HG03025 (cell line): ENCODE results near the gene TMC1.
"Not testable (repeated sequence)": the region's sequence is repeated elsewhere in the genome, so short reads cannot be mapped to it uniquely, and the experiment has no call there.

ENCODE experiments used
- ATAC-seq: cut with Tn5 transposase; IDR thresholded peaks from one replicate; pipeline ENCODE4 v1.9.1; 2021; ENCODE audit warnings: mild to moderate bottlenecking, moderate library complexity; ENCODE audit not compliant: unreplicated experiment, low FRiP score

The TMC1 gene

DNA sequence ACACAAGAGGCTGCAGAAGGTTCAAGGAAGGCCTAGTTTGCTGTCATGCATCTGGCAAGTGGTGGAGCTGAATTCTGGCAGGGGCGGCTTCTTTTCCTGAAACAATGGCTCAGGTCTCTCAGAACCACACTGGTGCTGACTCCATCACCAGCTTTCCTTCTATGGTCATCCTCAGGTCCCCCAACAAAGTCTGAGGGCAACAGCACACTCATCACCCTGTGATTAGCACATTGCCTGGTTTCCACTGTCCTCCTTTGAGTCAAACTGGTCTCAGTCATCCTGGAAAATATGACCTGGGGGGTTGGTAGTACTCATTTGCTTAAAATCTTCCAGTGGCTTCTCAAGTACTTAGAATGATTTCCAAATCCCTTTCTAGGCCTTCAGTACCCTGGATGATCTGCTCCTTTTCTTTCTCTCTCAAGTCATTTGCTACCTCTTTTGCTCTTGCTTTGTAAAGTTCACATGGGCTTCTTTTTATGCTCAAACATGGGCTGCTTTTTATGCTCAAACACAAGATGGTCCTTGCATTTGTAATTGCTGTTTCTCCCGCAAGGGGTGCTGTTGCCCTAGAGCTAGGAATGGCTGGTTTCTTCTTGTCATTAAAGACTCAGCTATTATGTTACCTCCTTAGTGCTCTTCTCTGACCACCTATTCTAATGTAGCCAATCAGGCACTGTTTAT is 286.5 kb downstream of the TMC1 start:
- no peak for ATAC-seq

- ATAC-seq, result no peak
Observed at GRCh38 chr9:72808446-72808768, 287.0 kb downstream of the TMC1 start.

DNA sequence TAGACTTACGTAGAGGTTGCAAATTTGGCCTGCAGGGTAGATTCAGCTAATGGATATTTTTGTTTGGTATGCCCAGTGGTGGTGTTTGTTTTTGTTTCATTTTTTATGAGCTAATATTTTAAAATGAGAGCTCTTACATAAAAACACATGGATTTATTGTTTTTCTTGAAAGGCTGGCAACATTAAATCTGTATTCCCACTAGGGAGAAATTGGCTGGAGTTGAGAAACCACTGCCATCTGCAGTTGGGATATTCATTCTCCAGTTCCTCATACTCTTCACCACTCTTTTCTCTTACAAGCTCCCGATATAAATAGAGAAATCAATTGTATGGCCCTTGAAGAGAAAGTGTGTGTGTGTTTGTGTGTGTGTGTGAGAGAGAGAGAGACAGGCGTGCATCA is 288.2 kb downstream of the TMC1 start:
- no peak for ATAC-seq

DNA sequence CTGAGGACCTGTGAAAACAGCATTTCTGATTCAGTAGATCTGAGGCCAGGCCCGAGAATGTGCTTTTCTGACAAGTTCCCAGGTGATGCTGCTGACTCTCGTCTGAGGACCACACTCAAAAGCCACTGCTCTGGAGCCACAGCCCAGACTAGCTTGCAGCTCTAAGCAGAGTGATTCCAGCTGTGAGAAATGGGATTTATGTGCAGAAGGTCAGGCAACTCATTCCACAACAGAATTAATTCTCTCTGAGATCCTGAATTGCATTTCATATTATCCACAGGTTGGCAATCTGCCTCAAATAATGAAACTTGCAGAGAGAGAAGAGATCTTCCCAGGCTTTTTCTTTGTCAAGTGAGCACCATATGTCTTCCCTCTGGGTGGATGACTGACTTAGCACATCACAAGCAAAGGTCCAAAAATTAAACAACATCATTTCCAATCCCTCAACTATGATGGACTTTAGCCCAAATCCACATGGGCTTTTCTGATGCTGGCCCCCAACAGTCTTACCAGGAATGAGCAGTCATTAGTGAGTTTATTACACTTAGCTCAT is 291.2 kb downstream of the TMC1 start:
- no peak for ATAC-seq

- no peak for ATAC-seq
Observed at GRCh38 chr9:72813544-72813943, 292.1 kb downstream of the TMC1 start.

GRCh38 chr9:72814083-72814597 is 292.7 kb downstream of the TMC1 start:
- ATAC-seq, result no peak

DNA sequence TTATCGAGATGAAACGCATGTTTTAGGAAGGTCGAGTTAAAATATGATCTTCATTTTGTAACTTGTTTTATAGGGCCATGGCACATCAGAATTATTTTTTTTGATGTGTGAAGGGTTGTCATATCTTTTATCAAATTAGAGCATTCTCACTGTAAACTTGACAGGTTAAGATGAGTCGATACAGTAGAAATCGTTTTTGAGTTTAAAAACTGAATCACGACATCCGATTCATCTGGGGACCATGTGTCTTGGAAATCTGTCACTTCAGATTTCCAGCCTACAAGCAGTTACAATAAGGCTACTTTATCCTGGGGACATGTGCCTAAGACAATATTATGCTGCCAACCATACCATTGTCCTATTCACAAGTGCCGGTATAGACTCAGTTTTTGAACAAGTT is 295.3 kb downstream of the TMC1 start:
- no peak for ATAC-seq

GRCh38 chr9:72817413-72817812 is 296.0 kb downstream of the TMC1 start:
- no peak for ATAC-seq

- ATAC-seq, result no peak
Observed at GRCh38 chr9:72818385-72818784, 297.0 kb downstream of the TMC1 start.

- ATAC-seq, result no peak
Observed at GRCh38 chr9:72823971-72824370, 302.6 kb downstream of the TMC1 start.

DNA sequence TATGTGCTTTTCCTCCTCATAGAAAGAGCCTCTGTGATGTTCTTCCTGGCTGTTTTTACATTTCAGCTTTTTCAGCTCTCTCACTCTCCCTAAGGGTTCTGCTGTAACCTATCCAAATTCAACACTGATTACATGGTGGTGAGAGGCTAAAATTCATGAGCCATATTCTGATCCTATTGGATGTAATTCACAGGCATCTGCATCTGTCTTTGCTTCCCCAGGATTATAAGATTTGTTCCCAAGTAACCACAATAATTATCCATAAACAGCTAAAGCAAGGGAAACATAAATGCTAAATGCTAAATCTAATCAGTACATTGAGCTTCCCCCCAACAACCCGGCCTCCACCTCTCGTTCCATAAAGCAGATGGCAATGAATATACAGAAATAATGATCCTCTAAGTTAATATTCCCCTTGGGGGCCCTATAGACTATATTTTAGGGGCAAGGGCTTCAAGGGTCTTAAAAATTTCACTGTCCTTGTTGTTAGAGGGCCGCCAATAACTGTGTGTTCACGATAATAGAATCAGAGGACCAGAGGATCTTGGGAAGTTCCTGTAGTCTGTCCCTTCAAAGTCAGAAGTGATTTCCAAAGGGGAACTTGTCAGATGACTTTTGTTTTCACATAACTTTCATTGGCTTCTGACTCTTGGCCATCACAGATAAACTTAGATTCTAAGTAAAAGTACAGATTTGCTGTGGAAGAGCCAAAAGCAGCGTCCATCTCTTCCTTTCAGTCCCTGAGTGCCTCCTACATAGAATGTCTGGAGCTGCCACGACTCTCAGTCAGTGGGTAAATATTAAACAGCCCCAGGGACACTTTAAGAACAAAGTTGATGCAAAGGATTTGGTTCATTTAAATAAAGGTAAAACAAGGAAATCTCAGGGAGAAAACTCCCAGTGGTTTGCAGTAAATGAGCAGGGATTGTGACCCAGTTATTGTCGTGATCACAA is 305.9 kb downstream of the TMC1 start:
- no peak for ATAC-seq

DNA sequence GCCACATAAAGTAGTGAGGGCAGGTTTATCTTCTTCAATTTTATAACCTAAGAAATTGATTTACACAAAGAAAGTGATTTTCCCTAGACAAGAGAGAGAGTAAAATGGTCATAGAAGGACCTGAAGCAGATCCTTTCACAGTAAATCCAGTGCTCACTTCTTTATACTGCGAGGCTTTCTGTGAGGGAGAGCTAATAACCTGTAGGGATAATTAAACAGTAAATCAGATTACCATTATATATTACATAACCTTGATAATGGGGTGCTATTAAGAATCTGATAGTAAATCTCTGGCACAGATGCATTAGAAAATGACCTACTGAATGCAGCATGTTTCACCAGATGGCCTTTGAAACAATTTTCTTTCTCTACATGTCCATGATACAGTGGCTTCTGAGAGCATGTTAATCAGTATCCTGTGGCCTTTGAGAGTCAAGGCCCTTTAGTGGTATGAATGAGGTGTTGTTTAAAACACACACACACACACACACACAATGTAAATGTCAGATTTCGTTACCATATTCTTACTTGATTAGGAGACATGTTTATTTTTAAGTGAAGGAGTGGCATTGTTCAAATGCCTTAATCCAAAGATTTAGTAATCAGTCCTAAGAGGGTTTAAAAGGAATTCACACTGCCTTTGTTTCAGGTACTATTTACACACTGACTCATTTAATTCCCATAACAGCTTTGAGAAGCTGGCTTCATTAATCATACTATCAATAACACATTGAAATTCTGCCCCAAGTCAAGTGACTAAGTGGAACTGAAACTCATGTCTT is 306.7 kb downstream of the TMC1 start:
- no peak for ATAC-seq

- no peak for ATAC-seq
Observed at GRCh38 chr9:72834994-72835393, 313.6 kb downstream of the TMC1 start.

DNA sequence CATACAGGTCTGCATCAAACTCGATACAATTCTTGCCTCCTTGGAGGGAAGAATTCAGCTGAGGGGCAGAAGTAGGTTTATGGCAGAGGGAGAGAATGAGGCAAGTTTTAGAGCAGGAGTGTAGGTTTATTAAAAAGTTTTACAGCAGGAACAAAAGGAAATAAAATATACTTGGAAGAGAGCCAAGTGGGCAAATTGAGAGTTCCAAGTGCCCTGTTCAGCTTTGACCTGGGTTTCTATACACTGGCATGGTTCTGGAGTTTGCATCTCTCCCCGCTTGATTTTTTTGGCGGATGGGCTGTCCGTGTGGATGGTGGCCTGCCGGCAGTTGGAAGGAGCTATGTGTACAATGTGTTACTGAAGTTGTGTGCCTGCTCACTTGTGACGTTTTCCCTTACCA is 315.4 kb downstream of the TMC1 start:
- ATAC-seq, result no peak

GRCh38 chr9:72839085-72839484 is 317.7 kb downstream of the TMC1 start:
- ATAC-seq, result no peak

DNA sequence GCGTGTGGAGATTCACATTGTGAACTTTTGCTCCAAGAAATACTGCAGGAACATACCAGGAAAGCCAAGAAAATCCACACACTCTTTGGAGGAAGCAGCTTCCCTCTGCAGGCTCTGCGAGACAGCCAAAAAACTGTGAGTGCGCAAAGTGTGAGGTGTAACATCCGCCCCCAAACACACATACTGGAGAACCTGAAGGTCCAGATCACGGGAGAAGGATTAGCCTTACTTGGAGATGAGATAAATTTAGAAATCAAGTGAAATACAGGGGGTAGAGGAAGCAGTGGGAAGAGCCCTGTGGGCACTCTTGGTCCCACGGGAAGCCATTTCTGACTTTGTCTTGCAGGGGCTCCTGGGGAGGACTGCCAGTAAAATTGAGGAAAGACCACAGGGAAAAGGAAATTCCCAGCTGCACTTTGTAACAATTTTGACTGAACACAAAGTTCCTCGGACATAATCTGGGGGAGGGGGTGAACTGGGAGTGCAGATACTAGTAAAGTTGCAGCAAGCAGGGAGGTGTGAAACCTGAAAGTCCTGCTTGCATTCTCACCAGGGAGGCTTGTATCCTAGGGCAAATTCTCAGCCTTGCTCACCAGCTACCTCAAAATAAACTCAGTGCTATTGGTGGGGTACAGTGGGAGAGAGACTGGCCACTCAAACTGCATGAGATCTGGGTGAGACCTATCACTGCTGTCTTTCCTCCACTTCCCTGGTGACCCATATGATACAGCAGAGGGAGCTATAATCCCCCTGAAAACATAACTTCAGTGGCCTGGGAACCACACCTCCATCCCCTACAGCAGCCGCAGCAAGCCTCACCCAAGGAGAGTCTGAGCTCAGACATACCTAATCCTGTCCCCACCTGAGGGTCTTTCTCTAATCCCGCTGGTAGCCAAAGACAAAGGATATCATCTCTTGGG is 322.4 kb downstream of the TMC1 start:
- ATAC-seq, result no peak

DNA sequence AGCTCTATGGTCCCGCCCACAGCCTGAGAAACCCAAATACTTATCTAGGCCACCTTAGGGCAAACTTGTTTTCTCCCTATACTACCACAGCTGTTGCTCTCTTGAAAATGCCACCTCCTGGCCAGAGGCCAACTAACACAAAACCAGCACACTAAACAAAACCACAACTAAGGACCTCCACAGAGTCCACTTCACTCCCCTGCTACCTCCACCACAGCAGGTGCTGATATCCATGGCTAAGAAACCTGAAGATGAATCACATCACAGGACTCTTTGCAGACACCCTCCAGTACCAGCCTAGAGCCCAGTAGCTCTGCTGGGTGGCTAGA is 323.0 kb downstream of the TMC1 start:
- ATAC-seq, result no peak

- not testable (repeated sequence) for ATAC-seq
Observed at GRCh38 chr9:72845052-72845451, 323.6 kb downstream of the TMC1 start.

DNA sequence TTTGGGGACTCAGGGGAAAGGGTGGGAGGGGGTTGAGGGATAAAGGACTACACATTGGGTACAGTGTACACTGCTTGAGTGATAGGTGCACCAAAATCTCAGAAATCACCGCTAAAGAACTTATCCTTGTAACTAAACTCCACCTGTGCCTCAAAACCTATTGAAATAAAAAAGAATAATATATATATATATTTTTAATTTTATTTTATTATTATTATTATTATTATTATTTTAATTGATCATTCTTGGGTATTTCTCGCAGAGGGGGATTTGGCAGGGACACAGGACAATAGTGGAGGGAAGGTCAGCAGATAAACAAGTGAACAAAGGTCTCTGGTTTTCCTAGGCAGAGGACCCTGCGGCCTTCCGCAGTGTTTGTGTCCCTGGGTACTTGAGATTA is 328.8 kb downstream of the TMC1 start:
- not testable (repeated sequence) for ATAC-seq

DNA sequence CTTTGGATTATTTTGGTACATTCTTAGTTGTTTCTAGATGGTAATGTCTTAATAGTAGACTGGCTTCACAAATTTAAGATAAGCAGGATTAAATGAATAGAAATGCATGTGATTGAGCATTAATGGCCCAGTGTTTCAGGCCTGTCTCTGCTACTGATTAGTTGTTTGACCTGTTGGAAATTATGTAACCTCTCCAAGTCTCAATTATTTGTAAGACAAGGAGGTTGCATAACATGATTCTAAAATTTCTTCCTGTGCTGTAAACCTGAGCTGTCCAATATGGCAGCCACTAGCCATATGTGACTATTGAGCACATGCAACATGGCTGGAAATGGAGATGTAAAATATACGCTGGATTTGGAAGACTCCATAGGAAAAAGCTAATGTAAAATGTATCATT is 333.9 kb downstream of the TMC1 start:
- no peak for ATAC-seq
